Measurements from ENCODE around the gene MEI4.
A peak's percentile ranks its signal among the peaks of the same experiment; 100 is the strongest.

The MEI4 gene

GRCh38 chr6:77856391-77856790 is 203.6 kb downstream of the MEI4 start:
- H3K4me3 ChIP-seq (ENCODE audit: low read depth, low read length), result no peak overlapping the region
- no peak for DNase-seq (ENCODE audit: low read depth)
- TF ChIP-seq CTCF (conservative IDR thresholded peaks at IDR 0.05; ENCODE audit: low read depth, low read length), result no peak

- DNase-seq (ENCODE audit: low read depth), result no peak
- H3K4me3 ChIP-seq (ENCODE audit: low read depth, low read length), result no peak overlapping the region
- TF ChIP-seq CTCF (conservative IDR thresholded peaks at IDR 0.05; ENCODE audit: low read depth, low read length), result no peak
Observed at GRCh38 chr6:77857421-77857820, 204.6 kb downstream of the MEI4 start.

GRCh38 chr6:77876300-77876699 is 223.5 kb downstream of the MEI4 start:
- TF ChIP-seq CTCF (conservative IDR thresholded peaks at IDR 0.05; ENCODE audit: low read depth, low read length), result no peak
- H3K4me3 ChIP-seq (ENCODE audit: low read depth, low read length), result no peak overlapping the region
- DNase-seq (ENCODE audit: low read depth), result peak; percentile 47

GRCh38 chr6:77879527-77879926 is 226.7 kb downstream of the MEI4 start:
- no peak overlapping the region for H3K4me3 ChIP-seq (ENCODE audit: low read depth, low read length)
- TF ChIP-seq CTCF (conservative IDR thresholded peaks at IDR 0.05; ENCODE audit: low read depth, low read length), result no peak
- peak; percentile 2 for DNase-seq (ENCODE audit: low read depth)

- no peak overlapping the region for H3K4me3 ChIP-seq (ENCODE audit: low read depth, low read length)
- DNase-seq (ENCODE audit: low read depth), result peak; percentile 95
- TF ChIP-seq CTCF (conservative IDR thresholded peaks at IDR 0.05; ENCODE audit: low read depth, low read length), result no peak
Observed at GRCh38 chr6:77880501-77880900, 227.7 kb downstream of the MEI4 start.

- no peak for TF ChIP-seq CTCF (conservative IDR thresholded peaks at IDR 0.05; ENCODE audit: low read depth, low read length)
- DNase-seq (ENCODE audit: low read depth), result peak; percentile 18
- H3K4me3 ChIP-seq (ENCODE audit: low read depth, low read length), result no peak overlapping the region
Observed at GRCh38 chr6:77883851-77884250, 231.0 kb downstream of the MEI4 start.

GRCh38 chr6:77893391-77893790 is 240.6 kb downstream of the MEI4 start:
- no peak for TF ChIP-seq CTCF (conservative IDR thresholded peaks at IDR 0.05; ENCODE audit: low read depth, low read length)

More at GRCh38 chr6:77893391-77893790, 240.6 kb downstream of the MEI4 start:
- H3K4me3 ChIP-seq (ENCODE audit: low read depth, low read length), result no peak overlapping the region
- no peak for DNase-seq (ENCODE audit: low read depth)
